ENCODE results near the gene ABCA2. TPM values are rescaled to one million over a fixed set of nuclear protein-coding genes. Genes with fewer than 3 reads are reported as not detected.

The ABCA2 gene
- total and polyA plus RNA-seq, 2 experiments from 2014 or later: 7.0 to 16.0 TPM

DNA sequence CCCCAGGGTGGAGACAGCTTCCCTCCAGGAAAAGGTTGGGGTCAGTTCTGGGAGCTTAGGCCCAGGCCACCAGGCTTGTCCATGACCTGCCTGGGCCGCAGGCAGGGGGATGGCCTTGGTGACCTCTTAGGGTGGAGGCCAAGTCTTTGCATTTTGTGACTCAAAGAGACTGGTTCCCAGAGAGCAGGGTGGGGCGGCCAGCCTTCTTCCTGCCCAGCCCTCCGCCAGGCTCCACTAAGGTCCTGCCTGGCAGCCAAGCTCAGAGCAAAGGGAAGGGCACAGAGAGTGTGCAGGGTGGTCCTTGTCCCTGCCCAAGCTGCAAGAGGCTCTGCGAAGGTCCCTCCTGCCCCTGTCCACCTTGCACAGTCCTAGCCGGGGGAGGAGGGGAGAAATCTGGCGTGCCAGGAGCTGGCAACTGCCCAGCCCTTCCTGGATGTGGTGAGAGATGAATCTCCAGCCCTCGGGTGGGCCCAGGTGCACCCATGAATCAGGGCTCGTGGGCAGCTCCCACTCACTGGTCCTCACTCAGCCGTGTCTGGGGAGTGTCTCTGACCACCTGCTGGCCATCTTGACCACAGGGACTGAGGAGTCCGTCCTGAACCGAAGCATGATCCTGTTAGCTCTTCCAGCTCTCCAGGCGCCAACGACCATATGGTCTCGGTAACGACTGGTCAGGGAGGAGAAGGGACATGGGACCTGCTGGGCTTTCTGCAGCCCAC is 53.1 kb downstream of the ABCA2 start:
- no peak overlapping the region for H2AFZ ChIP-seq
- Mint-ChIP-seq H3K27ac (no peak overlapping the region), H3K4me3 (no peak overlapping the region)

More for the DNA sequence above, 53.1 kb downstream of the ABCA2 start:
- Histone ChIP-seq H3F3A (replicated peaks; ENCODE audit: low read depth) (no peaks in the 10 kb centered on the region), H3K79me2 (replicated peaks; ENCODE audit: insufficient read depth) (no peaks in the 10 kb centered on the region), H3K27ac (ENCODE audit: low read depth) (no peak overlapping the region), H3K4me1 (ENCODE audit: insufficient read depth) (no peaks in the 10 kb centered on the region), H3K9me2 (ENCODE audit: insufficient read depth) (no peaks in the 10 kb centered on the region), H3K36me3 (ENCODE audit: insufficient read depth) (no peaks in the 10 kb centered on the region), H3K4me2 (no peak overlapping the region), H4K20me1 (replicated peaks; ENCODE audit: insufficient read depth) (no peaks in the 10 kb centered on the region), H3K27me3 (ENCODE audit: insufficient read depth) (no peaks in the 10 kb centered on the region), H3K4me3 (no peak overlapping the region)
- Mint-ChIP-seq H3K27me3 (ENCODE audit: insufficient read depth, low read depth, poor library complexity) (peaks cover 7% of the 10 kb centered on the region), H3K9me3 (no peaks in the 10 kb centered on the region), H3K36me3 (ENCODE audit: low read depth) (no peaks in the 10 kb centered on the region), H3K4me1 (peaks cover 2% of the 10 kb centered on the region; the same call in 1 of the 3 replicates)
- TF ChIP-seq EZH2phosphoT487 (IDR thresholded peaks at IDR 0.05; ENCODE audit: unreplicated experiment): no peak
- no peak for TF ChIP-seq POLR2AphosphoS5 (IDR thresholded peaks at IDR 0.05; ENCODE audit: low read depth)
- no peak for TF ChIP-seq JUNB (IDR thresholded peaks at IDR 0.05; ENCODE audit: unreplicated experiment)
- TF ChIP-seq, protein P1, sequence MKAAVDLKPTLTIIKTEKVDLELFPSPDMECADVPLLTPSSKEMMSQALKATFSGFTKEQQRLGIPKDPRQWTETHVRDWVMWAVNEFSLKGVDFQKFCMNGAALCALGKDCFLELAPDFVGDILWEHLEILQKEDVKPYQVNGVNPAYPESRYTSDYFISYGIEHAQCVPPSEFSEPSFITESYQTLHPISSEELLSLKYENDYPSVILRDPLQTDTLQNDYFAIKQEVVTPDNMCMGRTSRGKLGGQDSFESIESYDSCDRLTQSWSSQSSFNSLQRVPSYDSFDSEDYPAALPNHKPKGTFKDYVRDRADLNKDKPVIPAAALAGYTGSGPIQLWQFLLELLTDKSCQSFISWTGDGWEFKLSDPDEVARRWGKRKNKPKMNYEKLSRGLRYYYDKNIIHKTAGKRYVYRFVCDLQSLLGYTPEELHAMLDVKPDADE (IDR thresholded peaks at IDR 0.05): no peak
- TF ChIP-seq, protein P2, sequence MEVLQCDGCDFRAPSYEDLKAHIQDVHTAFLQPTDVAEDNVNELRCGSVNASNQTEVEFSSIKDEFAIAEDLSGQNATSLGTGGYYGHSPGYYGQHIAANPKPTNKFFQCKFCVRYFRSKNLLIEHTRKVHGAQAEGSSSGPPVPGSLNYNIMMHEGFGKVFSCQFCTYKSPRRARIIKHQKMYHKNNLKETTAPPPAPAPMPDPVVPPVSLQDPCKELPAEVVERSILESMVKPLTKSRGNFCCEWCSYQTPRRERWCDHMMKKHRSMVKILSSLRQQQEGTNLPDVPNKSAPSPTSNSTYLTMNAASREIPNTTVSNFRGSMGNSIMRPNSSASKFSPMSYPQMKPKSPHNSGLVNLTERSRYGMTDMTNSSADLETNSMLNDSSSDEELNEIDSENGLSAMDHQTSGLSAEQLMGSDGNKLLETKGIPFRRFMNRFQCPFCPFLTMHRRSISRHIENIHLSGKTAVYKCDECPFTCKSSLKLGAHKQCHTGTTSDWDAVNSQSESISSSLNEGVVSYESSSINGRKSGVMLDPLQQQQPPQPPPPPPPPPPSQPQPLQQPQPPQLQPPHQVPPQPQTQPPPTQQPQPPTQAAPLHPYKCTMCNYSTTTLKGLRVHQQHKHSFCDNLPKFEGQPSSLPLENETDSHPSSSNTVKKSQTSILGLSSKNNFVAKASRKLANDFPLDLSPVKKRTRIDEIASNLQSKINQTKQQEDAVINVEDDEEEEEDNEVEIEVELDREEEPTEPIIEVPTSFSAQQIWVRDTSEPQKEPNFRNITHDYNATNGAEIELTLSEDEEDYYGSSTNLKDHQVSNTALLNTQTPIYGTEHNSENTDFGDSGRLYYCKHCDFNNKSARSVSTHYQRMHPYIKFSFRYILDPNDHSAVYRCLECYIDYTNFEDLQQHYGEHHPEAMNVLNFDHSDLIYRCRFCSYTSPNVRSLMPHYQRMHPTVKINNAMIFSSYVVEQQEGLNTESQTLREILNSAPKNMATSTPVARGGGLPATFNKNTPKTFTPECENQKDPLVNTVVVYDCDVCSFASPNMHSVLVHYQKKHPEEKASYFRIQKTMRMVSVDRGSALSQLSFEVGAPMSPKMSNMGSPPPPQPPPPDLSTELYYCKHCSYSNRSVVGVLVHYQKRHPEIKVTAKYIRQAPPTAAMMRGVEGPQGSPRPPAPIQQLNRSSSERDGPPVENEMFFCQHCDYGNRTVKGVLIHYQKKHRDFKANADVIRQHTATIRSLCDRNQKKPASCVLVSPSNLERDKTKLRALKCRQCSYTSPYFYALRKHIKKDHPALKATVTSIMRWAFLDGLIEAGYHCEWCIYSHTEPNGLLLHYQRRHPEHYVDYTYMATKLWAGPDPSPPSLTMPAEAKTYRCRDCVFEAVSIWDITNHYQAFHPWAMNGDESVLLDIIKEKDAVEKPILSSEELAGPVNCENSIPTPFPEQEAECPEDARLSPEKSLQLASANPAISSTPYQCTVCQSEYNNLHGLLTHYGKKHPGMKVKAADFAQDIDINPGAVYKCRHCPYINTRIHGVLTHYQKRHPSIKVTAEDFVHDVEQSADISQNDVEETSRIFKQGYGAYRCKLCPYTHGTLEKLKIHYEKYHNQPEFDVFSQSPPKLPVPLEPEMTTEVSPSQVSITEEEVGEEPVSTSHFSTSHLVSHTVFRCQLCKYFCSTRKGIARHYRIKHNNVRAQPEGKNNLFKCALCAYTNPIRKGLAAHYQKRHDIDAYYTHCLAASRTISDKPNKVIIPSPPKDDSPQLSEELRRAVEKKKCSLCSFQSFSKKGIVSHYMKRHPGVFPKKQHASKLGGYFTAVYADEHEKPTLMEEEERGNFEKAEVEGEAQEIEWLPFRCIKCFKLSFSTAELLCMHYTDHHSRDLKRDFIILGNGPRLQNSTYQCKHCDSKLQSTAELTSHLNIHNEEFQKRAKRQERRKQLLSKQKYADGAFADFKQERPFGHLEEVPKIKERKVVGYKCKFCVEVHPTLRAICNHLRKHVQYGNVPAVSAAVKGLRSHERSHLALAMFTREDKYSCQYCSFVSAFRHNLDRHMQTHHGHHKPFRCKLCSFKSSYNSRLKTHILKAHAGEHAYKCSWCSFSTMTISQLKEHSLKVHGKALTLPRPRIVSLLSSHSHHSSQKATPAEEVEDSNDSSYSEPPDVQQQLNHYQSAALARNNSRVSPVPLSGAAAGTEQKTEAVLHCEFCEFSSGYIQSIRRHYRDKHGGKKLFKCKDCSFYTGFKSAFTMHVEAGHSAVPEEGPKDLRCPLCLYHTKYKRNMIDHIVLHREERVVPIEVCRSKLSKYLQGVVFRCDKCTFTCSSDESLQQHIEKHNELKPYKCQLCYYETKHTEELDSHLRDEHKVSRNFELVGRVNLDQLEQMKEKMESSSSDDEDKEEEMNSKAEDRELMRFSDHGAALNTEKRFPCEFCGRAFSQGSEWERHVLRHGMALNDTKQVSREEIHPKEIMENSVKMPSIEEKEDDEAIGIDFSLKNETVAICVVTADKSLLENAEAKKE (CRISPR knock-in tag; IDR thresholded peaks at IDR 0.05): no peak
- no peak for TF ChIP-seq ZNF114 (CRISPR knock-in tag; IDR thresholded peaks at IDR 0.05)
- TF ChIP-seq, protein P3, sequence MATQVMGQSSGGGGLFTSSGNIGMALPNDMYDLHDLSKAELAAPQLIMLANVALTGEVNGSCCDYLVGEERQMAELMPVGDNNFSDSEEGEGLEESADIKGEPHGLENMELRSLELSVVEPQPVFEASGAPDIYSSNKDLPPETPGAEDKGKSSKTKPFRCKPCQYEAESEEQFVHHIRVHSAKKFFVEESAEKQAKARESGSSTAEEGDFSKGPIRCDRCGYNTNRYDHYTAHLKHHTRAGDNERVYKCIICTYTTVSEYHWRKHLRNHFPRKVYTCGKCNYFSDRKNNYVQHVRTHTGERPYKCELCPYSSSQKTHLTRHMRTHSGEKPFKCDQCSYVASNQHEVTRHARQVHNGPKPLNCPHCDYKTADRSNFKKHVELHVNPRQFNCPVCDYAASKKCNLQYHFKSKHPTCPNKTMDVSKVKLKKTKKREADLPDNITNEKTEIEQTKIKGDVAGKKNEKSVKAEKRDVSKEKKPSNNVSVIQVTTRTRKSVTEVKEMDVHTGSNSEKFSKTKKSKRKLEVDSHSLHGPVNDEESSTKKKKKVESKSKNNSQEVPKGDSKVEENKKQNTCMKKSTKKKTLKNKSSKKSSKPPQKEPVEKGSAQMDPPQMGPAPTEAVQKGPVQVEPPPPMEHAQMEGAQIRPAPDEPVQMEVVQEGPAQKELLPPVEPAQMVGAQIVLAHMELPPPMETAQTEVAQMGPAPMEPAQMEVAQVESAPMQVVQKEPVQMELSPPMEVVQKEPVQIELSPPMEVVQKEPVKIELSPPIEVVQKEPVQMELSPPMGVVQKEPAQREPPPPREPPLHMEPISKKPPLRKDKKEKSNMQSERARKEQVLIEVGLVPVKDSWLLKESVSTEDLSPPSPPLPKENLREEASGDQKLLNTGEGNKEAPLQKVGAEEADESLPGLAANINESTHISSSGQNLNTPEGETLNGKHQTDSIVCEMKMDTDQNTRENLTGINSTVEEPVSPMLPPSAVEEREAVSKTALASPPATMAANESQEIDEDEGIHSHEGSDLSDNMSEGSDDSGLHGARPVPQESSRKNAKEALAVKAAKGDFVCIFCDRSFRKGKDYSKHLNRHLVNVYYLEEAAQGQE (IDR thresholded peaks at IDR 0.05; ENCODE audit: unreplicated experiment): no peak
- no peak for TF ChIP-seq CREB1 (CRISPR knock-in tag; IDR thresholded peaks at IDR 0.05; ENCODE audit: low read depth)
- TF ChIP-seq NANOG (IDR thresholded peaks at IDR 0.05; ENCODE audit: borderline replicate concordance): no peak
- TF ChIP-seq EZH2 (IDR thresholded peaks at IDR 0.05; ENCODE audit: low read depth, unreplicated experiment): no peak
- TF ChIP-seq STAT1 (IDR thresholded peaks at IDR 0.05; ENCODE audit: unreplicated experiment): no peak
- ATAC-seq (no peak), DNase-seq (ENCODE audit: low spot score) (no peak)
